A549 (cell line): ENCODE results near the gene TMEM138. TPM values are rescaled to one million over a fixed set of nuclear protein-coding genes. Genes with fewer than 3 reads are reported as not detected.

Experiments
- ATAC-seq, 2 experiments: fragments of 200-7000 bp in 1 of 2; fragments of >200 bp in 1 of 2; cut with Nextera tagmentation in 1 of 2; cut with Tn5 transposase in 1 of 2; 3 replicates each; pipeline versions ENCODE4 v1.8.0 to v1.9.1; 2018 to 2020; ENCODE audit warnings: mild to moderate bottlenecking in 1 of 2, moderate library complexity in 1 of 2
- CTCF ChIA-PET: fragments of 300-600 bp; sonication (Branson Sonifier 250); formaldehyde crosslinking; extraction: SDS; loops from one replicate; lab custom pipeline; 2021; ENCODE audit warnings: antibody characterized with exemption, inconsistent platforms; lab: Yijun Ruan, JAX
- POLR2A ChIA-PET: fragments of 350-600 bp; formaldehyde crosslinking; extraction: SDS; loops from one replicate; lab custom pipeline; 2021; ENCODE audit warnings: antibody characterized with exemption, inconsistent platforms; lab: Yijun Ruan, JAX
- DNase-seq, 2 experiments: peaks; one replicate each; pipeline versions ENCODE4 v3.0.0 to v3.0.0-alpha.2; 2011 to 2016; ENCODE audit warnings: low read depth in 1 of 2, low spot score in 1 of 2
- FAIRE-seq: peaks from 2 replicates; lab custom pipeline; 2011; peaks lifted over from hg19 to GRCh38; lab: Jason Lieb, UNC
- H3K27ac ChIP-seq, 2 experiments: fragments of >200 bp; sonication (Bioruptor Twin); formaldehyde crosslinking; 3 replicates each; pipeline ENCODE4 v1.5.1; 2016 to 2017
- H3K4me1 ChIP-seq: fragments of >200 bp; sonication (Bioruptor Twin); formaldehyde crosslinking; 3 replicates; pipeline ENCODE4 v1.6.1; 2016
- H3K4me2 ChIP-seq: fragments of >200 bp; sonication (Bioruptor Twin); formaldehyde crosslinking; 3 replicates; pipeline ENCODE4 v1.6.1; 2016
- H3K4me3 ChIP-seq: fragments of >200 bp; sonication (Bioruptor Twin); formaldehyde crosslinking; 3 replicates; pipeline ENCODE4 v1.5.1; 2016
- H3K9me3 ChIP-seq: fragments of >200 bp; sonication (Bioruptor Twin); formaldehyde crosslinking; 3 replicates; pipeline ENCODE4 v1.6.1; 2016
- BHLHE40 ChIP-seq: IDR thresholded peaks from 2 replicates; pipeline ENCODE4 v1.6.1; 2012; ENCODE audit warnings: low read depth, low read length, inconsistent platforms
- CHD2 ChIP-seq: fragments of 150-350 bp; IDR thresholded peaks from 2 replicates; pipeline ENCODE4 v1.6.1; 2014; ENCODE audit warnings: low read length; ENCODE audit not compliant: partially characterized antibody
- E2F6 ChIP-seq: IDR thresholded peaks from 2 replicates; pipeline ENCODE4 v1.6.1; 2012; ENCODE audit warnings: low read depth, borderline replicate concordance
- EP300 ChIP-seq, 2 experiments: fragments of >200 bp; sonication (Bioruptor Twin); formaldehyde crosslinking; IDR thresholded peaks; 2 replicates in 1 of 2; 3 replicates in 1 of 2; pipeline ENCODE4 v1.6.1; 2016 to 2017
- ESRRA ChIP-seq: fragments of 150-350 bp; IDR thresholded peaks from 2 replicates; pipeline ENCODE4 v1.6.1; 2014; ENCODE audit warnings: mild to moderate bottlenecking, low read length, borderline replicate concordance
- FOXS1 ChIP-seq: fragments of 250-450 bp; sonication (Bioruptor Pico); IDR thresholded peaks from 2 replicates; pipeline ENCODE4 v1.5.0; 2020; ENCODE audit warnings: mild to moderate bottlenecking, moderate library complexity
- HDAC2 ChIP-seq: fragments of 200-600 bp; sonication (generic); IDR thresholded peaks from 2 replicates; pipeline ENCODE4 v1.6.1; 2016
- HOXA7 ChIP-seq: fragments of 250-450 bp; sonication (Bioruptor Pico); IDR thresholded peaks from 2 replicates; pipeline ENCODE4 v1.5.0; 2020; ENCODE audit warnings: mild to moderate bottlenecking, moderate library complexity
- HOXB13 ChIP-seq: fragments of 250-450 bp; sonication (Bioruptor Pico); IDR thresholded peaks from 2 replicates; pipeline ENCODE4 v1.5.0; 2020; ENCODE audit warnings: low read depth, mild to moderate bottlenecking, moderate library complexity
- HOXB5 ChIP-seq: fragments of 250-450 bp; sonication (Bioruptor Pico); IDR thresholded peaks from 2 replicates; pipeline ENCODE4 v1.5.0; 2020; ENCODE audit warnings: mild to moderate bottlenecking, moderate library complexity
- KDM1A ChIP-seq: fragments of 200-600 bp; sonication (generic); IDR thresholded peaks from 2 replicates; pipeline ENCODE4 v1.6.1; 2016; ENCODE audit warnings: low read depth, mild to moderate bottlenecking
- MAFK ChIP-seq: fragments of 450-650 bp; IDR thresholded peaks from 2 replicates; pipeline ENCODE4 v1.6.1; 2014; ENCODE audit not compliant: partially characterized antibody
- MAX ChIP-seq: IDR thresholded peaks from 2 replicates; pipeline ENCODE4 v1.6.1; 2012
- MAZ ChIP-seq: fragments of 150-350 bp; IDR thresholded peaks from 2 replicates; pipeline ENCODE4 v1.6.1; 2014; ENCODE audit warnings: antibody characterized with exemption, low read depth, low read length, borderline replicate concordance
- MYC ChIP-seq: IDR thresholded peaks from 2 replicates; pipeline ENCODE4 v1.6.1; 2012; ENCODE audit warnings: mild to moderate bottlenecking, inconsistent platforms, low read length, improper control_type of control experiment, borderline replicate concordance
- NFE2L2 ChIP-seq: fragments of 150-350 bp; conservative IDR thresholded peaks from 2 replicates; pipeline ENCODE4 v1.6.1; 2014; ENCODE audit warnings: low read length
- NPAS2 ChIP-seq: fragments of 250-450 bp; sonication (Bioruptor Pico); IDR thresholded peaks from 2 replicates; pipeline ENCODE4 v1.8.0; 2022; ENCODE audit warnings: mild to moderate bottlenecking, moderate library complexity, borderline replicate concordance
- PHF8 ChIP-seq: fragments of 200-600 bp; sonication (generic); IDR thresholded peaks from 2 replicates; pipeline ENCODE4 v1.6.1; 2016; ENCODE audit warnings: low read depth, mild to moderate bottlenecking, antibody characterized with exemption, moderate library complexity, borderline replicate concordance
- POLR2AphosphoS2 ChIP-seq: conservative IDR thresholded peaks from 2 replicates; pipeline ENCODE4 v1.6.1; 2012; ENCODE audit warnings: low read length, improper control_type of control experiment, inconsistent platforms
- RAD21 ChIP-seq, 2 experiments: fragments of >200 bp in 1 of 2; sonication (Bioruptor Twin) in 1 of 2; formaldehyde crosslinking in 1 of 2; IDR thresholded peaks in 1 of 2; conservative IDR thresholded peaks in 1 of 2; 2 replicates in 1 of 2; 3 replicates in 1 of 2; pipeline ENCODE4 v1.6.1; 2012 to 2018; ENCODE audit warnings: inconsistent platforms in 1 of 2
- RCOR1 ChIP-seq: fragments of 150-350 bp; IDR thresholded peaks from 2 replicates; pipeline ENCODE4 v1.6.1; 2014; ENCODE audit warnings: antibody characterized with exemption, low read length, low read depth
- REST ChIP-seq: fragments of 200-600 bp; sonication (generic); IDR thresholded peaks from 2 replicates; pipeline ENCODE4 v1.6.1; 2016; ENCODE audit warnings: antibody characterized with exemption, mild to moderate bottlenecking, moderate library complexity
- SMC3 ChIP-seq: fragments of >200 bp; sonication (Bioruptor Twin); formaldehyde crosslinking; IDR thresholded peaks from 3 replicates; pipeline ENCODE4 v1.6.1; 2018; ENCODE audit warnings: inconsistent platforms
- TFCP2L1 ChIP-seq: fragments of 250-450 bp; sonication (Bioruptor Pico); IDR thresholded peaks from 2 replicates; pipeline ENCODE4 v1.5.0; 2021; ENCODE audit warnings: mild to moderate bottlenecking
- USF2 ChIP-seq: fragments of 450-650 bp; IDR thresholded peaks from 2 replicates; pipeline ENCODE4 v1.6.1; 2014; ENCODE audit warnings: antibody characterized with exemption
- ZNF302 ChIP-seq: fragments of 250-450 bp; sonication (Bioruptor Pico); IDR thresholded peaks from 2 replicates; pipeline ENCODE4 v1.9.0; 2021; ENCODE audit warnings: inconsistent platforms, mild to moderate bottlenecking, moderate library complexity
- ZSCAN20 ChIP-seq: fragments of 250-450 bp; sonication (Bioruptor Pico); IDR thresholded peaks from 2 replicates; pipeline ENCODE4 v1.8.0; 2022; ENCODE audit warnings: mild to moderate bottlenecking, moderate library complexity
- WGBS: methylation state at CpG from one replicate; pipeline ENCODE4 v1.1.6; 2017; ENCODE audit errors: missing lambda C conversion rate; 5-methylcytosine and 5-hydroxymethylcytosine counted together
- polyA plus RNA-seq, 4 experiments: library from polyadenylated mRNA; depleted of rRNA in 3 of 4; stranded (reverse); fragments of >200 nt; fragmentation: RNase III in 1 of 4; extraction: RNeasy Plus Mini Kit Qiagen cat#74134 plus additional on column Dnase treatment in 1 of 4; gene quantifications; 2 replicates in 3 of 4; 3 replicates in 1 of 4; pipeline ENCODE4 v1.2.3, GENCODE V29; 2011 to 2017

Gene TMEM138
- polyA plus RNA-seq, 2 of the 4 experiments (the other 2 are of a cell fraction), result 80.3 to 143 TPM

- Histone ChIP-seq H3K4me1 (peaks cover 8% of the 10 kb centered on the region; the same call in 1 of the 3 replicates), H3K27ac (no peak overlapping the region), H3K9me3 (no peaks in the 10 kb centered on the region), H3K4me2 (no peak overlapping the region), H3K4me3 (no peak overlapping the region)
- no peak for DNase-seq
- POLR2A ChIA-PET, result no interaction called here
- ATAC-seq, result no peak
- 94% methylated on average over 9 of the region's 9 CpGs for WGBS
- CTCF ChIA-PET, result interaction anchor here (1.2 to 33.1 kb wide), 4 partner anchors 8 to 29 kb away, joined by 4 to 521 read pairs (median 188); partner anchors contain the start of genes DDB1, TKFC and TMEM216
- FAIRE-seq, result no peak
- TF ChIP-seq MAX (no peak), HOXB5 (CRISPR knock-in tag) (no peak), ESRRA (no peak), RCOR1 (no peak), E2F6 (no peak), MAFK (no peak), RAD21 (conservative IDR thresholded peaks at IDR 0.05 in 1 of 2, IDR thresholded peaks at IDR 0.05 in 1 of 2) (no peak), KDM1A (no peak), ZNF302 (CRISPR knock-in tag) (no peak), HOXA7 (CRISPR knock-in tag) (no peak)
Observed at GRCh38 chr11:61357233-61357893, 4.8 kb upstream of the TMEM138 start.

- CTCF ChIA-PET, result interaction anchor here (1.2 to 33.1 kb wide), 4 partner anchors 9 to 28 kb away, joined by 4 to 521 read pairs (median 188); partner anchors contain the start of genes DDB1, TKFC and TMEM216
- Histone ChIP-seq H3K9me3 (no peaks in the 10 kb centered on the region), H3K27ac (no peak overlapping the region), H3K4me1 (peaks cover 8% of the 10 kb centered on the region; the same call in 1 of the 3 replicates)
- FAIRE-seq (no peak), ATAC-seq (no peak), DNase-seq (no peak)
- 95% methylated on average over 6 of the region's 6 CpGs for WGBS
- no peak for TF ChIP-seq EP300 (IDR thresholded peaks at IDR 0.05)
- no peak for TF ChIP-seq ESRRA
- TF ChIP-seq NPAS2, result no peak
- TF ChIP-seq USF2, result no peak
- TF ChIP-seq BHLHE40, result no peak
- TF ChIP-seq MAFK, result no peak
- TF ChIP-seq FOXS1, result no peak
- no peak for TF ChIP-seq MYC
- TF ChIP-seq HOXB13, result no peak
- no peak for TF ChIP-seq POLR2AphosphoS2
- TF ChIP-seq NFE2L2, result no peak
- no peak for TF ChIP-seq TFCP2L1 (CRISPR knock-in tag)
- TF ChIP-seq HDAC2, result no peak
- no peak for TF ChIP-seq CHD2
- TF ChIP-seq SMC3, result no peak
- no peak for TF ChIP-seq ZSCAN20 (CRISPR knock-in tag)
- no peak for TF ChIP-seq PHF8
- TF ChIP-seq MAZ, result no peak
- TF ChIP-seq REST, result no peak
- TF ChIP-seq, all 56 proteins: peak for 0
- POLR2A ChIA-PET, result no interaction called here
- no peak overlapping the region for H3K4me2 ChIP-seq
- no peak overlapping the region for H3K4me3 ChIP-seq
Observed at GRCh38 chr11:61357894-61358239, 4.3 kb upstream of the TMEM138 start.
